Testis (tissue), 2 donors: Measurements from ENCODE around the gene PLB1.

Experiments used
- CTCF ChIP-seq, 3 experiments: fragments of 450-650 bp in 2 of 3; fragments of 200-600 bp in 1 of 3; sonication (generic) in 1 of 3; IDR thresholded peaks; one replicate each; pipeline ENCODE4 v1.5.1; 2016 to 2019; ENCODE audit warnings: antibody characterized with exemption in 3 of 3, mild to moderate bottlenecking in 2 of 3, moderate library complexity in 1 of 3
- POLR2A ChIP-seq: fragments of 450-650 bp; IDR thresholded peaks from one replicate; pipeline ENCODE4 v1.6.1; 2017; ENCODE audit warnings: antibody characterized with exemption, mild to moderate bottlenecking, moderate library complexity

DNA sequence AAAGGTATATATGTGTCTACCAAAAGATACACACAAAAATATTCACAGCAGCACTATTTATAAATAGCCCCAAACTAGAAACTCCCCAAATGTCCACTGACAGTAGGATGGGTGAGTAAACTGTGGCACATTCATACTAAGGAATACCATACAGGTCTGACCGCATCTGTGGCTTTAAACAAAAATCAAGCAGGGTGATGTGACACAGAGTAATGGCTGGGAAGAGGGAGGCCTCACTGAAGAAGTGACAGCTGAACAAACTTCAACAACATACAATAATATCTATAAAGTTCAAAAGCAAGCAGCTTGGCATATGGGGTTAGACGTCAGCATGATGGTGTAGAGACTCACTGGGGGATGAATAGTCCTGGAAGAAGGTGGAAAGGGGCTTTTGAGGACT, 140.6 kb downstream of the PLB1 start:
- TF ChIP-seq CTCF (IDR thresholded peaks at IDR 0.05), result no peak
- no peak for TF ChIP-seq POLR2A
